ENCODE results near the gene SLC9A1. TPM values are rescaled to one million over a fixed set of nuclear protein-coding genes. Genes with fewer than 3 reads are reported as not detected.
"Not testable (repeated sequence)": the region's sequence is repeated elsewhere in the genome, so short reads cannot be mapped to it uniquely, and the experiment has no call there.

Gene SLC9A1
- 10 to 100 TPM; 25.2 to 28.9 (median 26.5) TPM for polyA plus RNA-seq (ENCODE audit: insufficient read length in 4 of 4)

DNA sequence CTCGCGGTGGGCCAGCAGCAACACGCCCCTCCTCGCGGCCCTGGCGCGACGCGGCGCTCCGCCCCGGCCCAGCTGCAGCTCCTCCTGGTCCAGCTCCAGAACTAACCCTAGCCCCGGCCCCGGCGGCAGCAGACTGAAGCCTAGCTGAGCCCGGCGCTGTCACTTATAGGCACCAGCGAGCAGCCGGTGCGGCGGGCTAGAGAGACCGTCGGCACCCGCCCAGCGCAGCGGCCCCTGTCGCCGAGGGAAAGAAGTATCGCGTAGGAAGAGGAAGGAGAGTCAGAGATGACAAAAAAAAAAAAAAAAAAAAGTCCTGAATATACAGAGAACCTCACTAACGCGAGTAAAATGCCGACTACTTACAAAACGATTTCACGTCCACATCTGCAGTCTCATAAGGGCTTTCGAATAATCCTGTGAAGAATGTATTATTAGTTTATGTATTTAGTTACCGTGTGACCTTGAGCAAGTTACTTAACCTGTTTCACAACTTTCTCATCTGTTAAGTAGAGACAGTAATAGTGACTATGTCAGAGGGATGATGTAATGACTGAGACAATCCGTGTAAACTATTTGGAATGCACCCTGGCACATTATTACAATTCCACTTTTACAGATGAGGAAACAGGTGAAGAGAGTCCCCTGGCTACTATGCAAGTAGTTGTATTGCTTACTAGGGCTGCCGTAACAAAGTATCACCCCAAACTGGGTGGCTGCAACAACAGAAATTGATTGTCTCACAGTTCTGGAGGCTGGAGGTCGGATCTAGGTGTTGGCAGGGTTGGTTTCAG is at the start of gene SLC9A1:
Gene SLC9A1, minus strand, starts transcription at position 135 of the 791 bp plus-strand sequence. CDS start 791 bp downstream, outside the sequence.
- DNase-seq (ENCODE audit: low read depth in 4 of 4, low spot score in 3 of 4), result peak; percentile 80 to 84 (median 83)

- DNase-seq (ENCODE audit: low read depth in 4 of 4, low spot score in 3 of 4), result no peak
These were observed 49.0 kb upstream of the SLC9A1 start for GRCh38 chr1:27203946-27204345.

DNA sequence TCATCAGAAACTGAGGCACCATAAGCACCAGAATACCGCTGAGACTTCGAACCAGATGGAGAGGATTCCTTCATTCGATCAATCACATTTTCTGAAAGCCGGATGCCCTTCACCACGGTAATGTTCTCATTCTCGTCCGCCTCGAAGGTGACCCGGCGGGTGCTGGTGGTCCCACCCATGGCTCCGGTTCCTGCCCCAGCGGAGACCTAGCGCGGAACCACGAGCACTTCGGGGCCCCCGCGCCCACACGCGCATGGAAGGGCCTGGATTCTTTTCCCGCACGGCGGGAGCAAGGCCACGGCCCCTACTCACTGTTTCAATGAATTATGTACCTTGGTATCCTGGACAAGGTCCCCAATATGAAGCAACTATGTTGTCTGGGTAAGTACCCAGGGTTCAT is 46.4 kb upstream of the SLC9A1 start:
- no peak for DNase-seq (ENCODE audit: low read depth in 4 of 4, low spot score in 3 of 4)

DNA sequence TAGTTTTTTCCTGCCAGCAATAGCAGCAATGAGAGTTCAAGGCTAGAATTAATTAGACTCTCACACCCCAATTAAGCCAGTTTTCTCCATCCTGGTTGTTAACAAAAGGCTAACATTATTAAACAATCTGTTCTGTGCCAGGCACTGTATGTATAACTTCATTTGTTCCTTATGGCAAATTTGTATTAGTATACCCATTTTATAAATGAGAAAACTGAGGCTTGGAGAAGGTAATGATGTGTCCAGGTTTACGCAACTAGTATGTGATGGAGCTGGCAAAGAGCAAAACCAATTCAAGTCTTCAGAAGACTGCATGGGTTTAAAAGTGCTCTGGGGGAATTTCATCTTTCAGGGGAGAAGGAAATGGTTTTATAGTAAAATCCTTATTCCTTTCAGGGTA is 38.3 kb upstream of the SLC9A1 start:
- DNase-seq (ENCODE audit: low read depth in 4 of 4, low spot score in 3 of 4), result no peak

GRCh38 chr1:27192039-27192529 is 37.2 kb upstream of the SLC9A1 start:
- no peak for DNase-seq (ENCODE audit: low read depth in 4 of 4, low spot score in 3 of 4)

GRCh38 chr1:27184665-27185064 is 29.7 kb upstream of the SLC9A1 start:
- DNase-seq (ENCODE audit: low read depth in 4 of 4, low spot score in 3 of 4), result not testable (repeated sequence)

DNA sequence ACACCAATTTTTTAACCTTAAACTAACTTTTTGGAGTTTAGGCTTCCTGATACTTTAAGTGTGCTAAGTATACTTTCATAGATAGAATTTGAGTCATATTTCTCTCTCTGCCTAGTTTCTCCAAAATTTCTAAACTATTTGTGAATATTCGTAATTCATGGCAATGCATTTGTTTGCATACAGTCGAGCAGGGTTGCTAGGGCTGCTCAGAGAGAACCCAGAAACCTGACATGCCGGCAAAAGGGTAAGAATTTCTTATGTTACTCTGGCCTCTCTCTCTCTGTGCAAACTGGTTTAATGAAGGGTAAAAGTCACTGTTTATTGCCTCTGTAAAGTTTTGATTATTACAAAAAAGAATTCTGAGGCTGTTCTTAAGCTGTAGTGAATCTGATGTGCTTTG is 25.1 kb upstream of the SLC9A1 start:
- DNase-seq (ENCODE audit: low read depth in 4 of 4, low spot score in 3 of 4), result no peak

- DNase-seq (ENCODE audit: low read depth in 4 of 4, low spot score in 3 of 4), result no peak
These were observed 24.5 kb upstream of the SLC9A1 start for GRCh38 chr1:27179379-27179778.

DNA sequence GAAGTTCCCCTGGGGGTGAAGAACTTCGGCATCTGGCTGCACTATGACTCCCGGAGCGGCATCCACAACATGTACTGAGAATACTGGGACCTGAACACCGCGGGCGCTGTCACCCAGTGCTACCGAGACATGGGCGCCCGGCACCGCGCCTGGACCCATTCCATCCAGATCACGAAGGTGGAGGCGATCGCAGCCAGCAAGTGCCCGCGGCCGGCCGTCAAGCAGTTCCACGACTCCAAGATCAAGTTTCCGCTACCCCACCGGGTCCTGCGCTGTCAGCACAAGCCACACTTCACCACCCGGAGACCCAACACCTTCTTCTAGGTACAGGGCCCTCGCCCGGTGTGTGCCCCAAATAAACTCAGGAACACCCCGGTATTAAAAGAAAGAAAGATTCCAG is 22.0 kb upstream of the SLC9A1 start:
- DNase-seq (ENCODE audit: low read depth in 4 of 4, low spot score in 3 of 4), result no peak

DNA sequence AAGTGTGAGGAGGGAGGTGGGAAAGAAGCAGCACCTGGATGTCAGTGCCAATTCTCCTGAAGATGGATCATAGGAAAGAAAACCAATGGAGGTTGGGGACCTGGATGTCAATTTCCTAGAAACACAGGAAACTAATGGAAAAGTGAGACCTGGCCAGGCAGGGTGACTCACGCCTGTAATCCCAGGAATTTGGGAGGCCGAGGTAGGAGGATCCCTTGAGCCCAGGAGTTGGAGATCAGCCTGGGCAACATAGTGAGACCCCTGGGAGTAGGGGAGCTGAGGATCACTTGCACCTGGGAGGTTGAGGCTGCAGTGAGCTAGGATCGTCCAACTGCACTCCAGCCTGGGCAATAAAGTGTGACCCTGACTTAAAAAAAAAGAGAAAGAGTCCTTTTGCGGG is 21.4 kb upstream of the SLC9A1 start:
- DNase-seq (ENCODE audit: low read depth in 4 of 4, low spot score in 3 of 4), result no peak

GRCh38 chr1:27172992-27173391 is 18.1 kb upstream of the SLC9A1 start:
- DNase-seq (ENCODE audit: low read depth in 4 of 4, low spot score in 3 of 4), result not testable (repeated sequence)

DNA sequence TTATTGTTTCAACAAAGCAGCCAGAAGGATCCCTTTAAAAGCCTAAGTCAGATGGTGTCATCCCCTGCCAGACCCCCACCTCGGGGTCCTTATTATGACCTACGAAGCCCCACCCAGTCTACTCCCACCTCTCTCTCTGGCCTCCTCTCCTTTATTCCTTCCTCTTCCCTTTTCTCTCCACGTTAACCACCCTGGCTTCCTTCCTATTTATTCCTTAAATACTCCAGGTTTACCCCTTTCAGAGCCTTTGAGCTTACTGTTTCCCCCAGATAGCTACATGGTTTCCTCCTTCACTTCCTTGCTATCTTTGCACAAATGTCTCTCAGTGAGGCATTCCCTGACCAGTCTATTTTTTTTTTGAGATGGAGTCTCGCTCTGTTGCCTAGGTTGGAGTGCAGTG is 12.0 kb upstream of the SLC9A1 start:
- DNase-seq (ENCODE audit: low read depth in 4 of 4, low spot score in 3 of 4), result no peak

- no peak for DNase-seq (ENCODE audit: low read depth in 4 of 4, low spot score in 3 of 4)
These were observed 11.5 kb upstream of the SLC9A1 start for GRCh38 chr1:27166351-27166802.

- DNase-seq (ENCODE audit: low read depth in 4 of 4, low spot score in 3 of 4), result no peak
These were observed 8.2 kb upstream of the SLC9A1 start for GRCh38 chr1:27163093-27163492.

DNA sequence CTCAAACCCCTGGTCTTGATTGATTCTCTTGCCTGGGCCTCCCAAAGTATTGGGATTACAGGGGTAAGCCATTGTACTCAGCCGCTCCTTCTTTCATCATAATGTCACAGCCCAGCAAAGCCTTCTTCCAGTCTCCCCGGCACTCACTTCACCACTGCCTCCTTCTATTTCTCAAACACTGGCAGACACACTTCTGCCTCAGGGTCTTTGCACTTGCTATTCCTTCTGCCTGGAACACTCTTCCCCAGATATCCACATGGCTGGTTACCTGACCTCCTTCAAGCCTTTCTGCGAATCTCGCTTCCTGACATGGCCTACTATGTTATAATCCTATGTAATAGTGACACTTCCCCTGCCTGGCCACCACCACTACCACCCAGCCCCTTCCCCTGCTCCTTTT is 7.2 kb upstream of the SLC9A1 start:
- no peak for DNase-seq (ENCODE audit: low read depth in 4 of 4, low spot score in 3 of 4)

DNA sequence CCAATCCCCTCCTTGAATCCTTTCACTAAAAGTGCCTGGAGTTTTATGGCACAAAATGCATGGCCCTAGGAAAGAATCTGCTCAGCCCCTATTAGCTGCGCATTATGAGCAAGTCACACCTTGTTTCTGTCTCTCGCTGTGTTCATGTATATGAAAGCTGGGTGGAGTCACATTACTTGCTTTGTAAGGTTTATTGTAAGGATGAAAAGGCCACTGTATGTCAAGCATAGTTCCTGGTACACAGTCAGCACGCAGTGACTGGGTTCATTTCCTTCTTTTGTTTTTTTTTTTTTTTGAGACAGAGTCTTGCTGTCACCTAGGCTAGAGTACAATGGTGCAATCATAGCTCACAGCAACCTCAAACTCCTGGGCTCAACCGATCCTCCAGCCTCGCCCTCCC is 6.7 kb upstream of the SLC9A1 start:
- DNase-seq (ENCODE audit: low read depth in 4 of 4, low spot score in 3 of 4), result no peak

GRCh38 chr1:27157194-27157593 is 2.3 kb upstream of the SLC9A1 start:
- DNase-seq (ENCODE audit: low read depth in 4 of 4, low spot score in 3 of 4), result no peak

GRCh38 chr1:27154469-27154990 is 395 bp downstream of the SLC9A1 start:
- no peak for DNase-seq (ENCODE audit: low read depth in 4 of 4, low spot score in 3 of 4)

- no peak for DNase-seq (ENCODE audit: low read depth in 4 of 4, low spot score in 3 of 4)
These were observed 982 bp downstream of the SLC9A1 start for GRCh38 chr1:27153927-27154358.

DNA sequence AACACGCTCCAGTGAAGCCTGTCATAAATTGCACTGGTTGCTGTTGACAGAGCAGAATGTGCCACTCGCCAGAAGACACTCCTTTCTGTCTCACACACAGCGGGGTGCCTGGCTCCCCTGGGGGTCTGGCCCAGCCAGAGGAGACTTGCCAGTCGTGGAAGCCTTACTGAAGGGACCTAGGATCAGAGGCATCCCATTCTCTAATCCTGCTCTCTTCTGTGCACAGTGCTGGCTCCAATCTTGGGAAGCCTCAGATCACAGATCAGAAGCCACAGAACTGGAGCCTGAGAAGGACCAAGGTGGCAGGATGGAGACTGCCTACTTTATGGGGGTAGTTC is 1.4 kb downstream of the SLC9A1 start:
- no peak for DNase-seq (ENCODE audit: low read depth in 4 of 4, low spot score in 3 of 4)

DNA sequence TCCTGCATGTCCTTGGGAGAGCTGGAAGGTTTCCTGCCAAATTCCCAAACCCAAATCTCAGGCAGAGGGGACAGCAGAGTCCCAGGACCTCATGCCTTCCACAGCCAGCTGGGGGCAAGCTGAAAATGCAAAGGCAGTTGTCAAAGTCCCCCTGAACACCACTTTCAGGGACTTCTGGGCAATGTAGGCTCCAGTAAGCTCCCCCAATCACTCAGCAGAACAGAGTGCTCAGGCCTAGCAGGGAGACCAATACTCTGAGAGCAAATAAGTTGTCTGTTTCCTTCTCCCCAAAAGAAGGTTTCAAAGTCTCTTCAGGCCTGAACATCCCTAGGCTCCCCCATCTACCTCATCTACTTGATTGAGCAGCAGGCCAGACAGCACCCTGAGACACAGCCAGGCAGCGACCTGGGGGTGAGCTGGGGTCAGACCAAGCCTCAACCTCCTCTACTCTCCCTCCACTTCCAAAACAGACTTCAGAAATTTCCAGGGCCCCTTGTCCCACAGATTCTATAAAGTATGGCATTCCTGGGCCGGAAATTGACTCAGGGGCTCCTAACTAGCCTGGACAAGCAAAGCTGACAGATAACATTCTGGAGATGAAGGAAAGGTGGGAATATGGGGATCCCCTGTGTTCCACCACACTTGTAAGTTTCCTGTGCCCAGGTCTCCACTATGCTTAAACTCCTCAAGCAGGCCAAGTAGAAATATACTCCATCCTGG is 1.9 kb downstream of the SLC9A1 start:
- DNase-seq (ENCODE audit: low read depth in 4 of 4, low spot score in 3 of 4), result no peak
